Stimulated activated CD8-positive, alpha-beta memory T cell treated with anti-CD3 and anti-CD28 coated beads, Interleukin-2, amount 100 ng/mL, for 48 hours (primary cell): ENCODE measurements around the gene ZCWPW2.

Experiments
- DNase-seq, 2 donors: peaks; one replicate each; pipeline ENCODE4 v3.0.0-alpha.2; 2020; ENCODE audit warnings: low read depth in 2 of 2

Gene ZCWPW2

GRCh38 chr3:28349469-28350000, 1.0 kb downstream of the ZCWPW2 start:
- DNase-seq: no peak

GRCh38 chr3:28376424-28376823, 27.9 kb downstream of the ZCWPW2 start:
- no peak for DNase-seq

- no peak for DNase-seq
These were observed 37.5 kb downstream of the ZCWPW2 start for GRCh38 chr3:28386049-28386448.

GRCh38 chr3:28388978-28389377, 40.5 kb downstream of the ZCWPW2 start:
- DNase-seq: no peak

GRCh38 chr3:28399206-28399605, 50.7 kb downstream of the ZCWPW2 start:
- no peak for DNase-seq

- no peak for DNase-seq
These were observed 57.7 kb downstream of the ZCWPW2 start for GRCh38 chr3:28406241-28406640.

GRCh38 chr3:28449398-28449797, 100.9 kb downstream of the ZCWPW2 start:
- no peak for DNase-seq

GRCh38 chr3:28462866-28463265, 114.3 kb downstream of the ZCWPW2 start:
- DNase-seq: no peak

- no peak for DNase-seq
These were observed 118.9 kb downstream of the ZCWPW2 start for GRCh38 chr3:28467414-28467813.

- no peak for DNase-seq
These were observed 127.7 kb downstream of the ZCWPW2 start for GRCh38 chr3:28476194-28476593.

GRCh38 chr3:28476764-28477163, 128.2 kb downstream of the ZCWPW2 start:
- DNase-seq: no peak

GRCh38 chr3:28485164-28485563, 136.6 kb downstream of the ZCWPW2 start:
- DNase-seq: no peak

GRCh38 chr3:28495301-28495700, 146.8 kb downstream of the ZCWPW2 start:
- no peak for DNase-seq

GRCh38 chr3:28502397-28502937, 153.9 kb downstream of the ZCWPW2 start:
- DNase-seq: no peak

GRCh38 chr3:28504976-28505375, 156.5 kb downstream of the ZCWPW2 start:
- DNase-seq: no peak

- no peak for DNase-seq
These were observed 173.1 kb downstream of the ZCWPW2 start for GRCh38 chr3:28521663-28522062.

GRCh38 chr3:28542351-28542750, 193.8 kb downstream of the ZCWPW2 start:
- no peak for DNase-seq

- no peak for DNase-seq
These were observed 195.7 kb downstream of the ZCWPW2 start for GRCh38 chr3:28544236-28544635.

- no peak for DNase-seq
These were observed 196.3 kb downstream of the ZCWPW2 start for GRCh38 chr3:28544831-28545230.

- no peak for DNase-seq
These were observed 199.2 kb downstream of the ZCWPW2 start for GRCh38 chr3:28547677-28548076.

- no peak for DNase-seq
These were observed 204.7 kb downstream of the ZCWPW2 start for GRCh38 chr3:28553175-28553574.

- no peak for DNase-seq
These were observed 207.7 kb downstream of the ZCWPW2 start for GRCh38 chr3:28556195-28556594.

GRCh38 chr3:28564211-28564610, 215.7 kb downstream of the ZCWPW2 start:
- DNase-seq: no peak

- no peak for DNase-seq
These were observed 220.8 kb downstream of the ZCWPW2 start for GRCh38 chr3:28569357-28569756.
